HFFc6 (cell line): Measurements from ENCODE around the gene HECW1. TPM values are rescaled to one million over a fixed set of nuclear protein-coding genes. Genes with fewer than 3 reads are reported as not detected.

Source experiments
- DNase-seq: peaks from one replicate; pipeline ENCODE4 v3.0.0-alpha.2; 2018
- H3K27ac Mint-ChIP-seq: 2 replicates; pipeline ENCODE4 v1.8.0; 2020; ENCODE audit warnings: mild to moderate bottlenecking, mixed read lengths
- H3K27me3 Mint-ChIP-seq: 2 replicates; pipeline ENCODE4 v1.8.0; 2021; ENCODE audit warnings: mild to moderate bottlenecking, moderate library complexity, mixed read lengths; ENCODE audit not compliant: insufficient read depth
- H3K36me3 Mint-ChIP-seq: 2 replicates; pipeline ENCODE4 v1.8.0; 2021; ENCODE audit warnings: low read depth, mixed read lengths
- H3K4me1 Mint-ChIP-seq: 2 replicates; pipeline ENCODE4 v1.8.0; 2020; ENCODE audit warnings: low read depth, mixed read lengths
- H3K4me3 Mint-ChIP-seq: 2 replicates; pipeline ENCODE4 v1.8.0; 2020; ENCODE audit warnings: mild to moderate bottlenecking, moderate library complexity, mixed read lengths
- H3K9me3 Mint-ChIP-seq: 2 replicates; pipeline ENCODE4 v1.8.0; 2020; ENCODE audit warnings: mild to moderate bottlenecking, mixed read lengths
- total RNA-seq, 6 experiments: library from RNA; stranded (reverse); fragmentation: NEBNext Ultra II Directional; extraction: Animal tissue kit (Norgen Biotek cat#: 25700); gene quantifications; 2 replicates in 1 of 6; 3 replicates in 5 of 6; pipeline ENCODE4 v1.2.3, GENCODE V29; 2021
- TF ChIP-seq, protein P1 (sequence below): fragments of 200-600 bp; sonication (generic); IDR thresholded peaks from 2 replicates; pipeline ENCODE4 v1.5.0; 2021; ENCODE audit warnings: antibody characterized with exemption, mild to moderate bottlenecking

The HECW1 gene
- total RNA-seq, 6 experiments from 2014 or later, result 3.4 to 6.5 (median 5.3) TPM

GRCh38 chr7:43588477-43589132 is 476.2 kb downstream of the HECW1 start:
- H3K27ac Mint-ChIP-seq, result 0 out of 2 replicates have a peak overlapping the region, but pooled peaks have one; percentile 41
- no peak for DNase-seq
- no peaks in the 10 kb centered on the region for H3K9me3 Mint-ChIP-seq
- H3K4me3 Mint-ChIP-seq, result no peak overlapping the region
- peaks cover 29% of the 10 kb centered on the region for H3K36me3 Mint-ChIP-seq
- peaks cover 88% of the 10 kb centered on the region for H3K4me1 Mint-ChIP-seq
- TF ChIP-seq, protein P1, sequence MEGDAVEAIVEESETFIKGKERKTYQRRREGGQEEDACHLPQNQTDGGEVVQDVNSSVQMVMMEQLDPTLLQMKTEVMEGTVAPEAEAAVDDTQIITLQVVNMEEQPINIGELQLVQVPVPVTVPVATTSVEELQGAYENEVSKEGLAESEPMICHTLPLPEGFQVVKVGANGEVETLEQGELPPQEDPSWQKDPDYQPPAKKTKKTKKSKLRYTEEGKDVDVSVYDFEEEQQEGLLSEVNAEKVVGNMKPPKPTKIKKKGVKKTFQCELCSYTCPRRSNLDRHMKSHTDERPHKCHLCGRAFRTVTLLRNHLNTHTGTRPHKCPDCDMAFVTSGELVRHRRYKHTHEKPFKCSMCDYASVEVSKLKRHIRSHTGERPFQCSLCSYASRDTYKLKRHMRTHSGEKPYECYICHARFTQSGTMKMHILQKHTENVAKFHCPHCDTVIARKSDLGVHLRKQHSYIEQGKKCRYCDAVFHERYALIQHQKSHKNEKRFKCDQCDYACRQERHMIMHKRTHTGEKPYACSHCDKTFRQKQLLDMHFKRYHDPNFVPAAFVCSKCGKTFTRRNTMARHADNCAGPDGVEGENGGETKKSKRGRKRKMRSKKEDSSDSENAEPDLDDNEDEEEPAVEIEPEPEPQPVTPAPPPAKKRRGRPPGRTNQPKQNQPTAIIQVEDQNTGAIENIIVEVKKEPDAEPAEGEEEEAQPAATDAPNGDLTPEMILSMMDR, result no peak
- H3K27me3 Mint-ChIP-seq, result peaks cover 7% of the 10 kb centered on the region

DNA sequence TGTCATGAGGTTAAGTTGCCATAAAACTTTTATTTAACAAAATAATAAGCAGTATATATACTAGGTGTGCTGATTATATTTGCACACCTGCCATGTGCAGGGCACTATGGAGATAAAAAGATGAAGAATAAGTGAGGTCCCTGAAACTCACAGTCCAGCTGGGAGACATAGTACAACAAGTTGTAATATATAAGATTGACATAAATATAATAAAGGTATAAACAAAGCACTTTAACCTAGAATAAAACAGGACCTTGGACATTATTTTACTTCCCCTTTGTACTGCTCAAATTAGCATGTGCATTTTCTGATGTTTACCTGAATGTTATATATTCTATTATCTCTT is 476.7 kb downstream of the HECW1 start:
- Mint-ChIP-seq H3K4me1 (peaks cover 93% of the 10 kb centered on the region), H3K4me3 (no peak overlapping the region)

DNA sequence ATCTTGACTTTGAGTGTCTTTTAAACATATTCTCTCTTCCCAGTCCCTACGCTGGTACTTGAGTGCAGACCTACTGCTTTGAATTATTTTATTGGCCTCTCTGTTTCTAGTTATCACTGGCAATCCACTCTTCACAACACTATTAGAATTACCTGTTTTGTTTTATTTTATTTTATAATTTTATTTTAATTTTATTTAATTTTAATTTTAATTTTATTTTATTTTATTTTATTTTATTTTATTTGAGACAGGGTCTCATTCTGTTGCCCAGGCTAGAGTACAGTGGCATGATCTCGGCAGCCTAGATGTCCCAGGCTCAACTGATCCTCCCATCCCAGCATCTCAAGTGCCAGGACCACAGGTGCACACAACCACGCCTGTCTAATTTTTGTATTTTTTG is 477.3 kb downstream of the HECW1 start:
- Mint-ChIP-seq H3K9me3 (no peaks in the 10 kb centered on the region), H3K27ac (peak overlapping the region; percentile 27), H3K4me3 (no peak overlapping the region), H3K4me1 (peaks cover 94% of the 10 kb centered on the region), H3K27me3 (peaks cover 1% of the 10 kb centered on the region), H3K36me3 (peaks cover 17% of the 10 kb centered on the region)
- no peak for DNase-seq
- TF ChIP-seq, protein P1, result no peak

More for the DNA sequence above, 476.7 kb downstream of the HECW1 start:
- TF ChIP-seq, protein P1, result no peak
- Mint-ChIP-seq H3K36me3 (peaks cover 24% of the 10 kb centered on the region), H3K27me3 (peaks cover 2% of the 10 kb centered on the region), H3K27ac (0 out of 2 replicates have a peak overlapping the region, but pooled peaks have one; percentile 15), H3K9me3 (no peaks in the 10 kb centered on the region)
- no peak for DNase-seq

DNA sequence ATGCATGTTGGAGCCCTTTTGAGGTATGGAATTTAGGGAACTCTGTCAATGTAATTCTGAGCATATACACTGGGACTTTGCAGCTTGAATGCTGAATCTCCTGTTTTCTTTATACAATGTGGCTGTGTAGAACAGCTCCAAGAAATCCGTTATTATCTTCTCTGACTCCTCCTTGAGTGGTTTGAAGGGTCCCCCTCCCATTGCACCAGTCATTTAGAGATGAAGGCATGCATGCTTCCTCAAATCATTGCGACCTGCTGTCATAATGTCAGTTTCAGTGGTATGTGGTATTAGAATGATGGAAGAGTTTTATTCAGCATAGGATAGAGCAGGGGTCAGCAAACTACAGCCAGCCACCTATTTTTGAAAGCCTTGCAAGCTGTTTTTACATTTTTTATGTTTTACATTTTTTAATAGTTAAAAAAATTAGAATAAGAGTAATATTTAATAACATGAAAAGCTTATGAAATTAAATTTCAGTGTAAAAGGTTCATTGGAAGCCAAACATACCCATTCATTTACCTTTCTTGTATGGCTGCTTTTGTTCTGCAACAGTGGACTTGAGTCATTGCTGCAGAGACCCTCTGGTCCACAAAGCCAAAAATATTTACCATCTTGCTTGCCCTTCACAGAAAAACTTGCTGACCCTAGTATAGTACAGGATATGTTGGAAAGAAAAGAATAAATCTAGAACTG is 478.6 kb downstream of the HECW1 start:
- Mint-ChIP-seq H3K4me3 (peak overlapping the region; percentile 52), H3K27me3 (peaks cover 1% of the 10 kb centered on the region), H3K9me3 (no peaks in the 10 kb centered on the region), H3K27ac (peak overlapping the region; percentile 64), H3K36me3 (peaks cover 17% of the 10 kb centered on the region), H3K4me1 (peaks cover 92% of the 10 kb centered on the region)
- no peak for DNase-seq
- TF ChIP-seq, protein P1, result no peak

- H3K27me3 Mint-ChIP-seq, result peaks cover 1% of the 10 kb centered on the region
- peaks cover 91% of the 10 kb centered on the region for H3K4me1 Mint-ChIP-seq
- DNase-seq, result peak; percentile 28
- TF ChIP-seq, protein P1, result no peak
- peak overlapping the region; percentile 52 for H3K4me3 Mint-ChIP-seq
- no peaks in the 10 kb centered on the region for H3K9me3 Mint-ChIP-seq
- peaks cover 23% of the 10 kb centered on the region for H3K36me3 Mint-ChIP-seq
- peak overlapping the region; percentile 64 for H3K27ac Mint-ChIP-seq
Measured at GRCh38 chr7:43591558-43592180, 479.2 kb downstream of the HECW1 start.
